ENCODE data around the gene DPH7.

DNA sequence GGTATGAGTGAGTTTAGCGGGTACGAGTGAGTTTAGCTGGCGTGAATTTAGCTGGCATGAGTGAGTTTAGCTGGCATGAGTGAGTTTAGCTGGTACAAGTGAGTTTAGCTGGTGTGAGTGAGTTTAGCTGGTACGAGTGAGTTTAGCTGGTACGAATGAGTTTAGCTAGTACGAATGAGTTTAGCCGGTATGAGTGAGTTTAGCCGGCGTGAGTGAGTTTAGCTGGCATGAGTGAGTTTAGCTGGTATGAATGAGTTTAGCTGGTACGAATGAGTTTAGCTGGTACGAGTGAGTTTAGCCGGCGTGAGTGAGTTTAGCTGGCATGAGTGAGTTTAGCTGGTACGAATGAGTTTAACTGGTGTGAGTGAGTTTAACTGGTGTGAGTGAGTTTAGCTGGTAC is 69.5 kb downstream of the DPH7 start:
- TF ChIP-seq, protein P1, sequence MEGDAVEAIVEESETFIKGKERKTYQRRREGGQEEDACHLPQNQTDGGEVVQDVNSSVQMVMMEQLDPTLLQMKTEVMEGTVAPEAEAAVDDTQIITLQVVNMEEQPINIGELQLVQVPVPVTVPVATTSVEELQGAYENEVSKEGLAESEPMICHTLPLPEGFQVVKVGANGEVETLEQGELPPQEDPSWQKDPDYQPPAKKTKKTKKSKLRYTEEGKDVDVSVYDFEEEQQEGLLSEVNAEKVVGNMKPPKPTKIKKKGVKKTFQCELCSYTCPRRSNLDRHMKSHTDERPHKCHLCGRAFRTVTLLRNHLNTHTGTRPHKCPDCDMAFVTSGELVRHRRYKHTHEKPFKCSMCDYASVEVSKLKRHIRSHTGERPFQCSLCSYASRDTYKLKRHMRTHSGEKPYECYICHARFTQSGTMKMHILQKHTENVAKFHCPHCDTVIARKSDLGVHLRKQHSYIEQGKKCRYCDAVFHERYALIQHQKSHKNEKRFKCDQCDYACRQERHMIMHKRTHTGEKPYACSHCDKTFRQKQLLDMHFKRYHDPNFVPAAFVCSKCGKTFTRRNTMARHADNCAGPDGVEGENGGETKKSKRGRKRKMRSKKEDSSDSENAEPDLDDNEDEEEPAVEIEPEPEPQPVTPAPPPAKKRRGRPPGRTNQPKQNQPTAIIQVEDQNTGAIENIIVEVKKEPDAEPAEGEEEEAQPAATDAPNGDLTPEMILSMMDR (IDR thresholded peaks at IDR 0.05 in 2 of 3, conservative IDR thresholded peaks at IDR 0.05 in 1 of 3; ENCODE audit: borderline replicate concordance in 1 of 3, insufficient read depth in 1 of 3, low read depth in 2 of 3, low read length in 2 of 3) = no peak
- TF ChIP-seq CBX3 (IDR thresholded peaks at IDR 0.05; ENCODE audit: low read depth) = no peak
- TF ChIP-seq EZH2 (IDR thresholded peaks at IDR 0.05) = no peak
- TF ChIP-seq SP1 (IDR thresholded peaks at IDR 0.05; ENCODE audit: low read depth) = no peak
- no peak for TF ChIP-seq SRF (IDR thresholded peaks at IDR 0.05; ENCODE audit: low read depth)
- no peak for TF ChIP-seq POLR2A (IDR thresholded peaks at IDR 0.05; ENCODE audit: borderline replicate concordance, extremely low read depth, insufficient read depth, insufficient read length)
- TF ChIP-seq CEBPB (IDR thresholded peaks at IDR 0.05; ENCODE audit: low read depth) = no peak
- TF ChIP-seq POLR2AphosphoS5 (IDR thresholded peaks at IDR 0.05; ENCODE audit: low read depth, low read length) = no peak

All from HCT116 (cell line).